ENCODE data around the gene F8.
A peak's percentile ranks its signal among the peaks of the same experiment; 100 is the strongest.

DNA sequence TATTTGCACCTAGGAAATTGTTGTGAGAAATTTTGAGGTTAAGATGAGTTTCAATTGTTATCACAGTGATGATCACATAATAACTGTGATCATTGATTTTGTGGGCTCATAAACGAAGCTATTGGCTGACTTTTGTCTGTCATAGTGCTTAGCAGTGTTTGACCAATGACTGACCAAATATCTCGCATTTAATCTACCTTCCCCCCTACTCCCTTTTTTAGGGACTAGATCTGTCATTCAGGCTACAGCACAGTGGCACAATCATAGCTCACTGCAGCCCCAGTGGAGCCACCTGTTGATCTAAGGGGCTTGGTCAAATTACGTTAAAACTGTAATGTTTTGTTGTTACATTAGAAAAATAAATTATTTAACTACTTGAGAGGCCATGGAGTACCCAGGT lies 5.6 kb upstream of the F8 start:
- TF ChIP-seq, protein P1, sequence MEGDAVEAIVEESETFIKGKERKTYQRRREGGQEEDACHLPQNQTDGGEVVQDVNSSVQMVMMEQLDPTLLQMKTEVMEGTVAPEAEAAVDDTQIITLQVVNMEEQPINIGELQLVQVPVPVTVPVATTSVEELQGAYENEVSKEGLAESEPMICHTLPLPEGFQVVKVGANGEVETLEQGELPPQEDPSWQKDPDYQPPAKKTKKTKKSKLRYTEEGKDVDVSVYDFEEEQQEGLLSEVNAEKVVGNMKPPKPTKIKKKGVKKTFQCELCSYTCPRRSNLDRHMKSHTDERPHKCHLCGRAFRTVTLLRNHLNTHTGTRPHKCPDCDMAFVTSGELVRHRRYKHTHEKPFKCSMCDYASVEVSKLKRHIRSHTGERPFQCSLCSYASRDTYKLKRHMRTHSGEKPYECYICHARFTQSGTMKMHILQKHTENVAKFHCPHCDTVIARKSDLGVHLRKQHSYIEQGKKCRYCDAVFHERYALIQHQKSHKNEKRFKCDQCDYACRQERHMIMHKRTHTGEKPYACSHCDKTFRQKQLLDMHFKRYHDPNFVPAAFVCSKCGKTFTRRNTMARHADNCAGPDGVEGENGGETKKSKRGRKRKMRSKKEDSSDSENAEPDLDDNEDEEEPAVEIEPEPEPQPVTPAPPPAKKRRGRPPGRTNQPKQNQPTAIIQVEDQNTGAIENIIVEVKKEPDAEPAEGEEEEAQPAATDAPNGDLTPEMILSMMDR (conservative IDR thresholded peaks at IDR 0.05; ENCODE audit: low read length), result peak; percentile 28; the same call in 1 of the 2 replicates
- no peak for TF ChIP-seq EZH2phosphoT487 (IDR thresholded peaks at IDR 0.05; ENCODE audit: borderline replicate concordance)
